K562 (cell line): ENCODE measurements around the gene CRKL. TPM values are rescaled to one million over a fixed set of nuclear protein-coding genes. Genes with fewer than 3 reads are reported as not detected.

Experiments
- BMI1 ChIP-seq: fragments of 150-350 bp; IDR thresholded peaks from 2 replicates; pipeline ENCODE4 v1.6.1; 2014; ENCODE audit warnings: low read length
- BRD4 ChIP-seq: fragments of 200-600 bp; sonication (generic); IDR thresholded peaks from 2 replicates; pipeline ENCODE4 v1.6.1; 2017; ENCODE audit warnings: inconsistent platforms
- CBFA2T3 ChIP-seq: fragments of 450-650 bp; IDR thresholded peaks from 2 replicates; pipeline ENCODE4 v1.6.1; 2017
- CHD1 ChIP-seq: fragments of 200-600 bp; sonication (generic); IDR thresholded peaks from one replicate; pipeline ENCODE4 v1.6.1; 2012; ENCODE audit warnings: mild to moderate bottlenecking, moderate library complexity, low read length, inconsistent platforms
- EP300 ChIP-seq: IDR thresholded peaks from 2 replicates; pipeline ENCODE4 v1.6.1; 2012; ENCODE audit warnings: low read length, improper control_type of control experiment
- ETS2 ChIP-seq: IDR thresholded peaks from 2 replicates; pipeline ENCODE4 v1.6.1; 2016; ENCODE audit warnings: borderline replicate concordance, missing genetic modification characterization, mild to moderate bottlenecking, moderate library complexity, missing compliant biosample characterization; ENCODE audit not compliant: poor library complexity, severe bottlenecking
- FOXP1 ChIP-seq: sonication (generic); formaldehyde crosslinking; IDR thresholded peaks from 2 replicates; pipeline ENCODE4 v1.8.0; 2022; ENCODE audit warnings: mild to moderate bottlenecking, missing genetic modification reagents
- GABPA ChIP-seq: fragments of 200-800 bp; sonication (Bioruptor generic); conservative IDR thresholded peaks from 2 replicates; pipeline ENCODE4 v1.6.1; 2016; ENCODE audit warnings: low read depth, missing genetic modification characterization, missing compliant biosample characterization
- HSF4 ChIP-seq: fragments of 250-450 bp; sonication (Bioruptor Pico); IDR thresholded peaks from 2 replicates; pipeline ENCODE4 v2.1.2; 2022; ENCODE audit warnings: mild to moderate bottlenecking, moderate library complexity, borderline replicate concordance
- NR2F6 ChIP-seq: fragments of 450-650 bp; formaldehyde crosslinking; IDR thresholded peaks from 2 replicates; pipeline ENCODE4 v1.4.0; 2020; ENCODE audit warnings: mild to moderate bottlenecking
- SMAD1 ChIP-seq: fragments of 150-350 bp; IDR thresholded peaks from 2 replicates; pipeline ENCODE4 v1.6.1; 2014; ENCODE audit warnings: low read length, low read depth; ENCODE audit not compliant: partially characterized antibody
- TFAM ChIP-seq: fragments of 250-450 bp; sonication (Bioruptor Pico); conservative IDR thresholded peaks from 2 replicates; pipeline ENCODE4 v1.5.0; 2021; ENCODE audit warnings: mild to moderate bottlenecking, moderate library complexity
- ZNF184 ChIP-seq: sonication (generic); formaldehyde crosslinking; IDR thresholded peaks from 2 replicates; pipeline ENCODE4 v1.5.0; 2020; ENCODE audit warnings: missing genetic modification reagents
- ZNF274 ChIP-seq: IDR thresholded peaks from 2 replicates; pipeline ENCODE4 v1.6.1; 2011; ENCODE audit warnings: low read depth, mild to moderate bottlenecking, low read length, moderate library complexity, borderline replicate concordance
- polyA plus RNA-seq, 8 experiments: library from polyadenylated mRNA; depleted of rRNA in 4 of 8; stranded (reverse) in 5 of 8; unstranded in 3 of 8; fragments of >200 nt; fragmentation: Nextera tagmentation in 2 of 8; fragmentation: Illumina TruSeq in 1 of 8; extraction: Ambion mirVana in 2 of 8; extraction: Trizol in 1 of 8; gene quantifications; 2 replicates each; pipeline versions ENCODE4 v1.2.1 to v1.2.3, GENCODE V29; 2011 to 2014; ENCODE audit warnings: inconsistent platforms in 1 of 8, missing spikeins in 1 of 8
- total RNA-seq, 7 experiments: library from RNA; depleted of rRNA in 6 of 7; stranded (reverse); fragments of >200 nt in 6 of 7; fragmentation: Illumina TruSeq in 2 of 7; extraction: Trizol in 2 of 7; gene quantifications; 2 replicates each; pipeline versions ENCODE4 v1.2.1 to v1.2.3, GENCODE V29; 2011 to 2021; ENCODE audit warnings: low replicate concordance in 1 of 7
- TF ChIP-seq, protein P1 (sequence below): fragments of 450-650 bp; IDR thresholded peaks from 2 replicates; pipeline ENCODE4 v1.6.1; 2018; ENCODE audit warnings: mild to moderate bottlenecking, low read depth; ENCODE audit not compliant: partially characterized antibody
- TF ChIP-seq, protein P2 (sequence below): fragments of 250-450 bp; sonication (Bioruptor Pico); IDR thresholded peaks from 2 replicates; pipeline ENCODE4 v1.9.0; 2021; ENCODE audit warnings: mild to moderate bottlenecking, inconsistent platforms
- TF ChIP-seq, protein P3 (sequence below), 3 experiments: IDR thresholded peaks in 2 of 3; conservative IDR thresholded peaks in 1 of 3; 2 replicates each; pipeline ENCODE4 v1.5.1; 2011 to 2012; ENCODE audit warnings: low read length in 3 of 3, mild to moderate bottlenecking in 3 of 3, control low read depth in 2 of 3, improper control_type of control experiment in 1 of 3, inconsistent platforms in 1 of 3, low read depth in 1 of 3, mixed read lengths in 1 of 3, moderate library complexity in 1 of 3; ENCODE audit not compliant: insufficient read depth in 2 of 3
- TF ChIP-seq, protein P4 (sequence below): fragments of 450-650 bp; formaldehyde crosslinking; IDR thresholded peaks from 2 replicates; pipeline ENCODE4 v1.4.0; 2020; ENCODE audit warnings: mild to moderate bottlenecking, moderate library complexity

Gene CRKL
- total and polyA plus RNA-seq, 9 of the 15 experiments (the other 6 are each of a cell fraction or from before 2014, with no cell fraction given) = 100 to 263 (median 124) TPM

DNA sequence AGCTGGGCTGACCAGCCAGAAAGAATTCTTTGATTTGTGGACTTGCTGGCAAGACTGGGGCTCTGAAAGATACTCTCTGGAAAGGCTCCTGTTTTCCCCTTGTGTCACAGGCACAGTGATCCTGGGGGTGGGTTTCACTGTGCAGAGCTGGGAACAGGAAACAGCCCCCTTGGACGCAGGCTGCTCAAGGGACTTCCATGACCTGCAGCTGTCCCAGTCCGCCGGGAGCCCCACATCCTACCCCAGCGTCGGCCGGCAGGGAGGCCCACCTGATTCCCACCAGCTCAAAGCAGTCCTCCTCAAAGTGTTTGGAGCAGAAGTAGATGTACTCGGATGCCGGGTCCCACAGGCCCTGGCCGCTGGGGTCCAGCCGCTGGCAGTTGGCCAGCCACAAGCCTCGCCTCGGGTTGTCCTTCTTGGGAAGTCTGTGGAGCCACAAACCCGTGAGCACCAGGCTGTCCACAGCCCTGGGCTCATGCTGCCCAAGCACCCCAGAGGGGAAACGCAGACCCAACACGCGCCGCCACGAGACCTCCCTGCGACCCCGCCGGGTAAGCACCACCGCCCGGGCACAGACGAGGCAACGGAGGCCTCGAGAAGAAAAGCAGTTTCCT is 83.9 kb downstream of the CRKL start (continued):
- TF ChIP-seq, protein P1, sequence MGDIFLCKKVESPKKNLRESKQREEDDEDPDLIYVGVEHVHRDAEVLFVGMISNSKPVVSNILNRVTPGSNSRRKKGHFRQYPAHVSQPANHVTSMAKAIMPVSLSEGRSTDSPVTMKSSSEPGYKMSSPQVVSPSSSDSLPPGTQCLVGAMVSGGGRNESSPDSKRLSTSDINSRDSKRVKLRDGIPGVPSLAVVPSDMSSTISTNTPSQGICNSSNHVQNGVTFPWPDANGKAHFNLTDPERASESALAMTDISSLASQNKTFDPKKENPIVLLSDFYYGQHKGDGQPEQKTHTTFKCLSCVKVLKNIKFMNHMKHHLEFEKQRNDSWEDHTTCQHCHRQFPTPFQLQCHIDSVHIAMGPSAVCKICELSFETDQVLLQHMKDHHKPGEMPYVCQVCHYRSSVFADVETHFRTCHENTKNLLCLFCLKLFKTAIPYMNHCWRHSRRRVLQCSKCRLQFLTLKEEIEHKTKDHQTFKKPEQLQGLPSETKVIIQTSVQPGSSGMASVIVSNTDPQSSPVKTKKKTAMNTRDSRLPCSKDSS = no peak
- TF ChIP-seq SMAD1 (no peak), NR2F6 (CRISPR knock-in tag) (peak; percentile 87; the same call in 1 of the 2 replicates), ZNF184 (CRISPR knock-in tag) (no peak), CHD1 (peak; percentile 98), BRD4 (no peak; the same call in none of the 2 replicates), BMI1 (no peak), CBFA2T3 (no peak), ZNF274 (0 out of 2 replicates have a peak, but pooled peaks have one; percentile 16), HSF4 (CRISPR knock-in tag) (no peak), GABPA (tag) (no peak), ETS2 (no peak), TFAM (CRISPR knock-in tag) (no peak), EP300 (no peak), FOXP1 (CRISPR knock-in tag) (no peak)
- TF ChIP-seq, protein P2, sequence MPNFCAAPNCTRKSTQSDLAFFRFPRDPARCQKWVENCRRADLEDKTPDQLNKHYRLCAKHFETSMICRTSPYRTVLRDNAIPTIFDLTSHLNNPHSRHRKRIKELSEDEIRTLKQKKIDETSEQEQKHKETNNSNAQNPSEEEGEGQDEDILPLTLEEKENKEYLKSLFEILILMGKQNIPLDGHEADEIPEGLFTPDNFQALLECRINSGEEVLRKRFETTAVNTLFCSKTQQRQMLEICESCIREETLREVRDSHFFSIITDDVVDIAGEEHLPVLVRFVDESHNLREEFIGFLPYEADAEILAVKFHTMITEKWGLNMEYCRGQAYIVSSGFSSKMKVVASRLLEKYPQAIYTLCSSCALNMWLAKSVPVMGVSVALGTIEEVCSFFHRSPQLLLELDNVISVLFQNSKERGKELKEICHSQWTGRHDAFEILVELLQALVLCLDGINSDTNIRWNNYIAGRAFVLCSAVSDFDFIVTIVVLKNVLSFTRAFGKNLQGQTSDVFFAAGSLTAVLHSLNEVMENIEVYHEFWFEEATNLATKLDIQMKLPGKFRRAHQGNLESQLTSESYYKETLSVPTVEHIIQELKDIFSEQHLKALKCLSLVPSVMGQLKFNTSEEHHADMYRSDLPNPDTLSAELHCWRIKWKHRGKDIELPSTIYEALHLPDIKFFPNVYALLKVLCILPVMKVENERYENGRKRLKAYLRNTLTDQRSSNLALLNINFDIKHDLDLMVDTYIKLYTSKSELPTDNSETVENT (CRISPR knock-in tag) = peak; percentile 61; the same call in 1 of the 2 replicates
- TF ChIP-seq, protein P3, sequence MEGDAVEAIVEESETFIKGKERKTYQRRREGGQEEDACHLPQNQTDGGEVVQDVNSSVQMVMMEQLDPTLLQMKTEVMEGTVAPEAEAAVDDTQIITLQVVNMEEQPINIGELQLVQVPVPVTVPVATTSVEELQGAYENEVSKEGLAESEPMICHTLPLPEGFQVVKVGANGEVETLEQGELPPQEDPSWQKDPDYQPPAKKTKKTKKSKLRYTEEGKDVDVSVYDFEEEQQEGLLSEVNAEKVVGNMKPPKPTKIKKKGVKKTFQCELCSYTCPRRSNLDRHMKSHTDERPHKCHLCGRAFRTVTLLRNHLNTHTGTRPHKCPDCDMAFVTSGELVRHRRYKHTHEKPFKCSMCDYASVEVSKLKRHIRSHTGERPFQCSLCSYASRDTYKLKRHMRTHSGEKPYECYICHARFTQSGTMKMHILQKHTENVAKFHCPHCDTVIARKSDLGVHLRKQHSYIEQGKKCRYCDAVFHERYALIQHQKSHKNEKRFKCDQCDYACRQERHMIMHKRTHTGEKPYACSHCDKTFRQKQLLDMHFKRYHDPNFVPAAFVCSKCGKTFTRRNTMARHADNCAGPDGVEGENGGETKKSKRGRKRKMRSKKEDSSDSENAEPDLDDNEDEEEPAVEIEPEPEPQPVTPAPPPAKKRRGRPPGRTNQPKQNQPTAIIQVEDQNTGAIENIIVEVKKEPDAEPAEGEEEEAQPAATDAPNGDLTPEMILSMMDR (IDR thresholded peaks at IDR 0.05 in 2 of 3, conservative IDR thresholded peaks at IDR 0.05 in 1 of 3; ENCODE audit: insufficient read depth in 2 of 3, low read depth in 1 of 3, low read length in 3 of 3) = no peak
- TF ChIP-seq, protein P4, sequence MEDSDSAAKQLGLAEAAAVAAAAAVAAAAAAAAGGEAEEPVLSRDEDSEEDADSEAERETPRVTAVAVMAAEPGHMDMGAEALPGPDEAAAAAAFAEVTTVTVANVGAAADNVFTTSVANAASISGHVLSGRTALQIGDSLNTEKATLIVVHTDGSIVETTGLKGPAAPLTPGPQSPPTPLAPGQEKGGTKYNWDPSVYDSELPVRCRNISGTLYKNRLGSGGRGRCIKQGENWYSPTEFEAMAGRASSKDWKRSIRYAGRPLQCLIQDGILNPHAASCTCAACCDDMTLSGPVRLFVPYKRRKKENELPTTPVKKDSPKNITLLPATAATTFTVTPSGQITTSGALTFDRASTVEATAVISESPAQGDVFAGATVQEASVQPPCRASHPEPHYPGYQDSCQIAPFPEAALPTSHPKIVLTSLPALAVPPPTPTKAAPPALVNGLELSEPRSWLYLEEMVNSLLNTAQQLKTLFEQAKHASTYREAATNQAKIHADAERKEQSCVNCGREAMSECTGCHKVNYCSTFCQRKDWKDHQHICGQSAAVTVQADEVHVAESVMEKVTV = no peak
